Measurements from ENCODE around the gene FGF2.
"Not testable (repeated sequence)": the region's sequence is repeated elsewhere in the genome, so short reads cannot be mapped to it uniquely, and the experiment has no call there.

FGF2 gene

GRCh38 chr4:122847931-122848330, 21.3 kb downstream of the FGF2 start:
- DNase-seq (ENCODE audit: low spot score), result peak; percentile 66

- not testable (repeated sequence) for DNase-seq (ENCODE audit: low spot score)
Observed at GRCh38 chr4:122849789-122850188, 23.2 kb downstream of the FGF2 start.

- no peak for DNase-seq (ENCODE audit: low spot score)
Observed at GRCh38 chr4:122851568-122851967, 24.9 kb downstream of the FGF2 start.

GRCh38 chr4:122854447-122855352, 28.1 kb downstream of the FGF2 start:
- DNase-seq (ENCODE audit: low spot score), result peak; percentile 62

- no peak for DNase-seq (ENCODE audit: low spot score)
Observed at GRCh38 chr4:122855353-122855890, 28.8 kb downstream of the FGF2 start.

GRCh38 chr4:122857160-122857559, 30.5 kb downstream of the FGF2 start:
- no peak for DNase-seq (ENCODE audit: low spot score)

- no peak for DNase-seq (ENCODE audit: low spot score)
Observed at GRCh38 chr4:122858705-122859104, 32.1 kb downstream of the FGF2 start.

- no peak for DNase-seq (ENCODE audit: low spot score)
Observed at GRCh38 chr4:122861172-122861943, 34.7 kb downstream of the FGF2 start.

- no peak for DNase-seq (ENCODE audit: low spot score)
Observed at GRCh38 chr4:122863639-122864038, 37.0 kb downstream of the FGF2 start.

GRCh38 chr4:122865425-122865824, 38.8 kb downstream of the FGF2 start:
- no peak for DNase-seq (ENCODE audit: low spot score)

- not testable (repeated sequence) for DNase-seq (ENCODE audit: low spot score)
Observed at GRCh38 chr4:122868235-122868634, 41.6 kb downstream of the FGF2 start.

GRCh38 chr4:122873146-122873545, 46.5 kb downstream of the FGF2 start:
- peak; percentile 41 for DNase-seq (ENCODE audit: low spot score)

- peak; percentile 95 for DNase-seq (ENCODE audit: low spot score)
Observed at GRCh38 chr4:122873821-122874593, 47.4 kb downstream of the FGF2 start.

- no peak for DNase-seq (ENCODE audit: low spot score)
Observed at GRCh38 chr4:122875949-122876348, 49.3 kb downstream of the FGF2 start.

GRCh38 chr4:122876456-122876855, 49.8 kb downstream of the FGF2 start:
- no peak for DNase-seq (ENCODE audit: low spot score)

GRCh38 chr4:122879001-122879400, 52.4 kb downstream of the FGF2 start:
- peak; percentile 77 for DNase-seq (ENCODE audit: low spot score)

- no peak for DNase-seq (ENCODE audit: low spot score)
Observed at GRCh38 chr4:122882857-122883735, 56.5 kb downstream of the FGF2 start.

GRCh38 chr4:122884499-122884898, 57.9 kb downstream of the FGF2 start:
- no peak for DNase-seq (ENCODE audit: low spot score)

- DNase-seq (ENCODE audit: low spot score), result no peak
Observed at GRCh38 chr4:122889726-122890125, 63.1 kb downstream of the FGF2 start.

GRCh38 chr4:122890147-122890795, 63.6 kb downstream of the FGF2 start:
- DNase-seq (ENCODE audit: low spot score), result no peak
